HG03469 (cell line): ENCODE measurements around the gene SNX33.
"Not testable (repeated sequence)": the region's sequence is repeated elsewhere in the genome, so short reads cannot be mapped to it uniquely, and the experiment has no call there.

Source experiments
- ATAC-seq: cut with Tn5 transposase; IDR thresholded peaks from one replicate; pipeline ENCODE4 v1.9.1; 2021; ENCODE audit warnings: mild to moderate bottlenecking, moderate library complexity, moderate number of reproducible peaks; ENCODE audit not compliant: unreplicated experiment

SNX33 gene, protein sequence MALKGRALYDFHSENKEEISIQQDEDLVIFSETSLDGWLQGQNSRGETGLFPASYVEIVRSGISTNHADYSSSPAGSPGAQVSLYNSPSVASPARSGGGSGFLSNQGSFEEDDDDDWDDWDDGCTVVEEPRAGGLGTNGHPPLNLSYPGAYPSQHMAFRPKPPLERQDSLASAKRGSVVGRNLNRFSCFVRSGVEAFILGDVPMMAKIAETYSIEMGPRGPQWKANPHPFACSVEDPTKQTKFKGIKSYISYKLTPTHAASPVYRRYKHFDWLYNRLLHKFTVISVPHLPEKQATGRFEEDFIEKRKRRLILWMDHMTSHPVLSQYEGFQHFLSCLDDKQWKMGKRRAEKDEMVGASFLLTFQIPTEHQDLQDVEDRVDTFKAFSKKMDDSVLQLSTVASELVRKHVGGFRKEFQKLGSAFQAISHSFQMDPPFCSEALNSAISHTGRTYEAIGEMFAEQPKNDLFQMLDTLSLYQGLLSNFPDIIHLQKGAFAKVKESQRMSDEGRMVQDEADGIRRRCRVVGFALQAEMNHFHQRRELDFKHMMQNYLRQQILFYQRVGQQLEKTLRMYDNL

GRCh38 chr15:75647370-75648155, at the start of gene SNX33:
Gene SNX33, plus strand, starts transcription at chr15:75647912. Its CDS starts 1,191 bp downstream, at chr15:75649103.
- no peak for ATAC-seq

- no peak for ATAC-seq
Observed at GRCh38 chr15:75598361-75598760, 49.4 kb upstream of the SNX33 start.

GRCh38 chr15:75599401-75599800, 48.3 kb upstream of the SNX33 start:
- ATAC-seq: no peak

DNA sequence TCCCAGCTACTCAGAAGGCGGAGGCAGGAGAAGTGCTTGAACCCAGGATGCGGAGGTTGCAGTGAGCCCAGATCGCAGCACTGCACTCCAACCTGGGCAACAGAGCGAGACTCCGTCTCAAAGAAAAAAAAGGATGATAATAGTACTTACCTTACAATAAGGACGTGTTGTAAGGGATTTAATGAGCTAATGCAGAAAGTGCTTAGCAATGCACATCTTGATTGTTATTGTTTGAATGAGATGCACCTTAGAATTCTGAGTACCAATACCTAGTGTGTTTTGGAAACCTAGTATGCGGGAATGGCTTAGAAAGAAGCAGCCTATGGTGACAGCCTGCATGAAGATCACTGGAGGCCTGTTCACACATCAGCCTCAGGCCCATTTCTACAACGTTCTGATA, 41.7 kb upstream of the SNX33 start:
- no peak for ATAC-seq

DNA sequence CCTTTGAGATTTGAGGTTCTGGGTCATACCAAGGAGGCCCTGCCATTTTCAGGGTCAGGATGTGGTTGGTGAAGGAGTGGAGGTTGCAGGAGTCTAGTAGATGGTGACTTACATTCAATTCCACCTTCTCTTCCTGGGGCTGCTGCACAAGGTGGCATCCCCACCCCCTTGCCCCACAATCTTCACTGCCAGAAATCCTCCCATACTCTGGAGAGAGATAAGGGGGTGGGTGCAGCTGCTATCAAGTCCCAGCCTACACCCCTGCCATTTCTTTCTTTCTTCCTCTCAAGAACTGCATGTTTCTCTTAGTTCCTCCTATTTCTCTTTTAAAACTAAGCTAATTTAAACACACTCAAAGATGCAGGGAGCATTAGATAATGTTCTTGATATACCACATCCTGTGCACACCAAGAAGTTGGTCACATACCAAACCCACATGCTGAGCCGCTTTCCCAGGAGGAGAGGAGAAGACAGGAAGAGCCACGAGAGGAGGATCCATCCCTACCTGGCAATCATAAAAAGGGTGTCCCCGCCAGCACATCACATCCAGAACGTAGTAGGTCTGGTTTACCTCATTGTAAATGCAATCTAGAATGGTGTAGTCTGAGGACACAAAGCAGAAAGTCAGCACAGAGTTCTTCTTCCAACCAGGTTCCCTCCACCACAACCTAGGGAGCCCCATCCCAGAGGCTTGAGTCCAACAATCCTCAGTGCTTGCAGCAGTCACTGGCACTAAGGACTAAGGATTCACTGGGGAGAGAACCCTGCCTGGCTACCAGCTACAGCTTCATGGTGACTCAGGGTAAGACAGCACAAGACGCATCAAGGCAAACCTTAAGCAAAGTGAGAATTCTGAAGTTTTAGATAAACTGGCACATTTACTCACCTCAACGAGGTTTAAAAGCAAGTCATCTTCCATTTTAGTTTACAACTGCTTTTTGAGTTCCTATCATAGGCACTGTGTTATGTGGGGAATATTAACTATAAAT, 40.7 kb upstream of the SNX33 start:
- ATAC-seq: no peak

DNA sequence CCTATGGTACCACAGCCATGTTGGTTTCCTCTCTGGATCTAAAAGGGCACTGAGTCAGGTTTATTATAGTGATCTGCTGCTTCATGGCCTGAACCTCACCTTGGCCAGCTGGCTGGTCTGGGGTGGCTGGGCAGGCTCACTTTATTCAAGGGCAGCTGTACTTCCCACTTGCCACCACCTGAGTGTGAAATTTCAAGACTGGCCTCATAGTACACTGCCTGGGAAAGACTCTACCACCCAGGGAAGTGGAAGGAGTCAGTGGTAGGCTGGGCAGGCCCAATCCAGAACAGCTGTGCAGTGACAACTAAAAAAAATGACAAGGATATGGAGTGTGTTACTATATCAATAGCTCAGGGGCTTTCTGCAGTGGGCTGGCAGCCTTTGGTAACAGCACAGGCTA, 30.9 kb upstream of the SNX33 start:
- no peak for ATAC-seq

GRCh38 chr15:75620058-75620820, 27.5 kb upstream of the SNX33 start:
- no peak for ATAC-seq

GRCh38 chr15:75620841-75621391, 26.8 kb upstream of the SNX33 start:
- no peak for ATAC-seq

DNA sequence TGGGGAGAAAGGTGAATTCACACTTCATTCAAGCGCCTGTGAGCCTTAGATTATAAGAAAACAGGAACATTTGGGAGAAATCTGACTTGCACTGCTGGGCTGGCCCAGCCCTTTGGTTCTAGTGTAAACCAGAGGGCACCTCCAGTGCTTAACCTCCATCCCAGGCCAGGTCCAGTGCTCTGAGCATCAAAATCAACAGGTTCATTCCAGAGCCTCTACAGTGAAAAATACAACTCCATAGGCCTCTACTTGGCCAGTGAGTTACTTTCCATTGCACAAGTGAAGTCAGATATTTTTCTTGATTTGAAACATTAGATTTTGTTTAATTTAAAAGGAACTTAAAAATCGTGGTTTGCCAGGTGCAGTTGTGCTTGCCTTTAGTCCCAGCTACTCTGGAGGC, 25.2 kb upstream of the SNX33 start:
- ATAC-seq: no peak

DNA sequence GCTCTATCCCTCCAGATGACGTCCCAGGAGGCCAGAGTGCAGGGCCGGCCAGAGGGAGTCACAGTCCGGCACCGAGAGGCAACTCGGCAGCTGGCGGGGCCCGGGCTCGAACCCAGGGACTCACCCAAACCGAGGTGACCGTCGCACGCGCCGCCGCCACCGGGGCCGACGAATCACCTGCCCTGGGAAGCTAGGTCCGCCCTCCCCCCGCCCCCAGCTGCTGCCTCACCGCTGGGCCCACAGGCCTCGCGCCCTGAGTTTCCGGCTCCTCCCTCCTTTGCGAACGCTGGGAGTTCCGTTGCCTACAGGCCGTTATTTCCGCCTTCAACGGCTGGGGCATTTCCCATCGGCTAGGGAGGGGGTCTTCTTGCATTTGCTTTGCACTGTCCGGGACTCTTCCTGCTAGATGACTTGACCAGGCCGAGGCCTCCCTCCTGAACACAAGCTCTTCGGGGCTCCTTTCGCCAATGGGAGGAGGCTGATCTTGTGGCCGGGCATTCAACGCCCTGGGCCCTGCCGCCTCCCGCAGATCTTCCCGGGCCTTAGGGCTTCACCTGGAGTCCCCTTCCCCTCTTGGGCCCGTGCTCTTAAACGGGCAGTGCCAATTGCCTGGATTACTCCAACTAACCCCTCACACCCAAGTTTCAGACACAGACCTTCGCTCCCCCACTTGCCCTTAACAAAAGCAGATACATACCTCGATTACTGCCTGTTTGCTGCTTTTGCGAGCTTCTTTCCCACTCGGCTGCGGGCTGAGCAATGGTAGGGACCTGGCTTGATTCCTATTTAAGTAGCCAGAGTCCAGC, 22.0 kb upstream of the SNX33 start, which contains the start of gene SNUPN:
Gene SNUPN, minus strand, starts transcription at position 184 of the 806 bp plus-strand sequence. CDS start 4,674 bp downstream, outside the sequence.
- peak; percentile 65 for ATAC-seq

- ATAC-seq: no peak
Observed at GRCh38 chr15:75631935-75632334, 15.8 kb upstream of the SNX33 start.

DNA sequence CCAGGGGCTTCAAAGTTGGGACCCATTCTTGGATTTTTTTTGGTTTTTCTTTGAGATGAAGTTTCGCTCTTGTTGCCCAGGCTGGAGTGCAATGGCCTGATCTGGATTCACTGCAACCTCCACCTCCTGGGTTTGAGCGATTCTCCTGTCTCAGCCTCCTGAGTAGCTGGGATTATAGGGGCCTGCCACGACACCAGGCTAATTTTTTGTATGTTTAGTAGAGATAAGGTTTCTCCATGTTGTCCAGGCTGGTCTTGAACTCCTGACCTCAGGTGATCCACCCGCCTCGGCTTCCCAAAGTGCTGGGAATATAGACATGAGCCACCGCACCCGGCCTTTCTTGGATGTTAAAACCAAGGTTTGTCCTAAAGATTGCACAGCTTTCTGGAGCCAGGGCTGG, 13.8 kb upstream of the SNX33 start:
- ATAC-seq: not testable (repeated sequence)

DNA sequence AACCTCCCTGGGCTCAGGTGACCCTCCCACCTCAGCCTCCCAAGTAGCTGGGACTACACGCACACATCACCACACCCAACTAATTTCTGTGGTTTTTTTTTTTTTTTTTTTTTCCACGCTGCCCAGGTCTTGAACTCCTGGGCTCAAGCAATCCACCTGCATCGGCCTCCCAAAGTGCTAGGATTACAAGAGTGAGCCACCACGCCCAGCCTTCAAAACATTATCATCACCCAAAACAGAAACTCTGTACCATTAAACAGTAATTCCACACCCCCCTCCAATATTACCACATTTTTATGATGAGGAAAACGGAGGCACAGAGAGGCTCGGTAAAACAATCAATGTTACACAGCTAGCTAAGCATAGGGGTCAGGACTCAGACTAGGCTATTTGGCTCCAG, 11.7 kb upstream of the SNX33 start:
- ATAC-seq: no peak

DNA sequence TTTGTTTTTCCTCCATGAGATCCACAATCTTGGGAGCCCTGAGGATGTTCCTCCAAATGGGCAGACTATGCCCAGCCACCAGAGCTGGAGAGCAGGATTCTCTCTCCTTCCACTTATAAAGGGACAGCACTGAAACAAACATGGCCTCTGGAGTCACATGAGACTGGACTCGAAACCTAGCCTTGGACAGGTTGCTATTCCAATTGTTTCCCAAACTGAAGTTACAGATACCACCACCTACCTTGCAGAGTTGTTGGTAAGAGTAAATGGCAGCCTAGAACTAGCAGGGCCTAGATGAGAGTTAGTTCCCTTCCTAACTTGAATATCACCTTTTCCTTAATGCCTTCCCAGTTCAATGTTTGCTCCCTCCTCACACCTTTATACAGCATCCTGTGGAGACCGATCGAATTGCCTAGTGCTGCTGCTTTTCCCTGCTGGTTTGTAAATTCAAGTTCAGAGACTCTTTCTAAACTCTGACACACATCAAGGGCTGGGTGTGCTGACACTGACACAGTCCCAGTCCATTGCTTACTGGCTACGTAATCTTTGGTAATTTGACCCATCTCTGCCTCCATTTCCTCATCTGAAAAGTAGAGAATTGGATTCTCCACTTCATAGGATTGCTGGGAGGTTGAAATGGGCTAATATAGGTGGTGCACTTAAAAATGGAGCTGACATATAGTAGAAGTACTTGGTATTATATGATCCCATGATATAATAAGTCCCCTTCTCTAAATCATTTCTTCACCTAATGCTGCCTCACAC, 10.3 kb upstream of the SNX33 start:
- ATAC-seq: no peak

- ATAC-seq: no peak
Observed at GRCh38 chr15:75639191-75639708, 8.5 kb upstream of the SNX33 start.

DNA sequence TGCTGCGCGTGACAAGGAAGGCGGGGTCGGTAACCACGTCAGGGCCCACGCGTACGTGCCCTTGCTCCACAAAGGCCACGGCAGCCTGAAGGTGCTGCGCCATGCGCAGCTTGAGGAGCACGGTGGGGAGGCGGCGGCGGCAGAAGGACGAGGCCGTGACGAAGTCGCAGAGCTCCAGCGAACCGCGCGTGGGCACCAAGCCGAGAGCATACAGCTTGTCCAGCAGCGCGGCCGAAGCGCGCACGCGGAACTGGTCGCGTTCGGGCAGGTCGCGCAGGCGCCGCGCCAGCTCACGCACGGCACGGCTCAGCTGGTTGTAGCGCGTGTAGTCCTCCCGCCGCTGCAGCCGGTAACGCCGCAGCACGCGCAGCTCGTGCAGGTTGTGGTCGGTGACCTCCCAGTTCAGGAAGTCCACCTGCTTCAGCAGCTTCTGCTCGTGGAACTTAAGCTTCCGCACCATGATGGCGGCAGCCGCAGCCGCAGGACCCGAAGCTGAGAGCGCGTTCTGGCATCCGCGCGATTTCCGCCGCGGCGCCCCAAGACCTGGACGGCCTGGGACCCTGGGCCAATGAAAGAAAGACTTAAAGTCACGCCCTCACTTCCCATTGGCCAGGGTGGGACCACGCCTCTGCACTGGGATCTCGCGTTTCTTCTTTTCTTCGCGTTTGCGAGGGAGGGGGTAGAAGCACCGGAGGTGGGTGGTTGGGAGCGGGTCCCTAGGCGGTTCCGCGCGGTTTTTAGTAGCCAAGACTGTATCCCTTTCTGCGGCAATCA, 7.8 kb upstream of the SNX33 start, which contains the start of gene IMP3:
Gene IMP3, minus strand, starts transcription at position 516 of the 774 bp plus-strand sequence. Its CDS starts 56 bp downstream, at position 460.
- peak; percentile 76 for ATAC-seq
